ENCODE results near the gene DZANK1.

The DZANK1 gene

DNA sequence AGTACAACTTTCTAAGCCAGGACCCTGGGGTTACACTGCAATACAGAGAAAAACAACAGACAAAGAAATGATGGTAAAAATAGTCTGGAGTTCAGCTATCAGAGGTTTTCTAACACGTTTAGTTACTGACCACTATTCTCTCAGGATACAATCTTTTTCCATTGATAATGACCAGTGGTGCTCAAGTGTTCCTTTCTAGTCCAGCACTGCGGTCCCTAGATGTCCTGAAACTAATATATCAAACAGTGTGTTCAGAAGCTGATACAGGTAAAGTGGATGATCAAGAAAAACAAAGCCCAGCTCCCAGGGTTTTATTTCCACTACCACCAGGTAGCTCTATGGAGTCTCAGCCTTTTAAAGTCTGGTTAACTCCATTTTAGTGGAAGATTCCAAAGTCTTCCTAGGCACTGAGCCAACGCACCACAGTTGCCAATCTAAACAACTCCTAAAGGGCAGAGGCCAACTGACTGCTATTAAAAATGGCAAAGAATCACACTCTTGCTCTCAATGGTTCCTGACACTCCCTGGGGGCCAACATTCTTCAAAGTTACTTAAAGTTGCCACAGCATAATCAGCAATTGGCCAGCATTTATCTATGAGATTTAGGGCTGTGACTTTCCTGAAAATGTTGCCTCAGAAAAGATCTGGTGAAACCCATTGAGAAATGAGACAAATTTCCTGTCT, 38.2 kb downstream of the DZANK1 start:
- Histone ChIP-seq H3K36me3 (ENCODE audit: low read depth) (no peaks in the 10 kb centered on the region), H3K4me3 (ENCODE audit: severe bottlenecking) (no peak overlapping the region), H3K27me3 (ENCODE audit: insufficient read depth, poor library complexity, severe bottlenecking) (no peaks in the 10 kb centered on the region), H3K27ac (ENCODE audit: poor library complexity, severe bottlenecking) (no peak overlapping the region), H3K4me1 (ENCODE audit: insufficient read depth, poor library complexity, severe bottlenecking) (no peaks in the 10 kb centered on the region), H3K9me3 (ENCODE audit: severe bottlenecking) (no peaks in the 10 kb centered on the region)
- TF ChIP-seq, protein P1, sequence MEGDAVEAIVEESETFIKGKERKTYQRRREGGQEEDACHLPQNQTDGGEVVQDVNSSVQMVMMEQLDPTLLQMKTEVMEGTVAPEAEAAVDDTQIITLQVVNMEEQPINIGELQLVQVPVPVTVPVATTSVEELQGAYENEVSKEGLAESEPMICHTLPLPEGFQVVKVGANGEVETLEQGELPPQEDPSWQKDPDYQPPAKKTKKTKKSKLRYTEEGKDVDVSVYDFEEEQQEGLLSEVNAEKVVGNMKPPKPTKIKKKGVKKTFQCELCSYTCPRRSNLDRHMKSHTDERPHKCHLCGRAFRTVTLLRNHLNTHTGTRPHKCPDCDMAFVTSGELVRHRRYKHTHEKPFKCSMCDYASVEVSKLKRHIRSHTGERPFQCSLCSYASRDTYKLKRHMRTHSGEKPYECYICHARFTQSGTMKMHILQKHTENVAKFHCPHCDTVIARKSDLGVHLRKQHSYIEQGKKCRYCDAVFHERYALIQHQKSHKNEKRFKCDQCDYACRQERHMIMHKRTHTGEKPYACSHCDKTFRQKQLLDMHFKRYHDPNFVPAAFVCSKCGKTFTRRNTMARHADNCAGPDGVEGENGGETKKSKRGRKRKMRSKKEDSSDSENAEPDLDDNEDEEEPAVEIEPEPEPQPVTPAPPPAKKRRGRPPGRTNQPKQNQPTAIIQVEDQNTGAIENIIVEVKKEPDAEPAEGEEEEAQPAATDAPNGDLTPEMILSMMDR (IDR thresholded peaks at IDR 0.05; ENCODE audit: poor library complexity, severe bottlenecking), result no peak
- ATAC-seq (ENCODE audit: low read depth), result no peak; the same call in 2 of the 3 replicates
- no peak for DNase-seq (ENCODE audit: low spot score)

DNA sequence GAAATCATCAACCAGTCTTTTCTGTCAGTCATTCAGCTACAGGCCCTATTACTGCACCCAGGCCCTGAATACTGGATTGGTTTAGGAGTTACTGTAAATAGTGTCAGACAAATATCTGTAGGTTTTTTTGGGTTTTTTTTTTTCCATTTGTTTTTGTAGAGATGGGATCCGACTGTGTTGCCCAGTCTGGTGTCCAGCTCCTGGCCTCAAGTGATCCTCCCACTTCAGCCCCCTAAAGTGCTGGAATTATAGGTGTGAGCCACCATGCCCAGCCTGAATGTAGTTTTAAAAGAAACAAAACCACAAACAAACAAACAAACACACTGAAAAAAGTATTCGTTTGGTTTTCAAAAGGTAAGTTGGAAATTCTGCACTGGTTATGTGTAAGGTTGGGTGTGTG, 39.6 kb downstream of the DZANK1 start:
- TF ChIP-seq, protein P1 (IDR thresholded peaks at IDR 0.05; ENCODE audit: poor library complexity, severe bottlenecking), result no peak
- Histone ChIP-seq H3K27me3 (ENCODE audit: insufficient read depth, poor library complexity, severe bottlenecking) (no peaks in the 10 kb centered on the region), H3K9me3 (ENCODE audit: severe bottlenecking) (no peaks in the 10 kb centered on the region), H3K4me3 (ENCODE audit: severe bottlenecking) (no peak overlapping the region), H3K27ac (ENCODE audit: poor library complexity, severe bottlenecking) (no peak overlapping the region), H3K36me3 (ENCODE audit: low read depth) (no peaks in the 10 kb centered on the region), H3K4me1 (ENCODE audit: insufficient read depth, poor library complexity, severe bottlenecking) (no peaks in the 10 kb centered on the region)
- no peak for DNase-seq (ENCODE audit: low spot score)
- ATAC-seq (ENCODE audit: low read depth), result no peak

DNA sequence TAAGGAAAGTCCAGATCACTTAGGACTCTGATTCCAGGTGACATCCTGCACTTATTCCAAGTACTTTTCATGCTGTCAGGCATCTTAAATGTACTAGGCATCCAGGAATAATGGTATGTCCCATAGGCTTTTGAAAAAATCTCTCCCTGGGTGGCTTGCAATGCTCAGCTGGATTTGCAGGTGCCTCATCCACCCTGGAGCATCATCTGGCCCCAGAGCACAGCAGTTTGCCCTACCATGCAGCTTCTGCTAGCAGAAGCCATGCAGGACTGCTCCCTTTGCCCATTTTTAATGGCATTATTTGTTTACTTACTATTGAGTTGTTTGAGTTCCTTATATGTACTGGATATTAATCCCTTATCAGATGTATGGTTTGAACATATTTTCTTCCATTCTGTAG, 45.2 kb downstream of the DZANK1 start:
- Histone ChIP-seq H3K36me3 (ENCODE audit: low read depth) (no peaks in the 10 kb centered on the region), H3K4me1 (ENCODE audit: insufficient read depth, poor library complexity, severe bottlenecking) (no peaks in the 10 kb centered on the region), H3K9me3 (ENCODE audit: severe bottlenecking) (no peaks in the 10 kb centered on the region), H3K4me3 (ENCODE audit: severe bottlenecking) (no peak overlapping the region), H3K27ac (ENCODE audit: poor library complexity, severe bottlenecking) (no peak overlapping the region), H3K27me3 (ENCODE audit: insufficient read depth, poor library complexity, severe bottlenecking) (no peaks in the 10 kb centered on the region)
- DNase-seq (ENCODE audit: low spot score) (no peak), ATAC-seq (ENCODE audit: low read depth) (no peak)
- TF ChIP-seq, protein P1 (IDR thresholded peaks at IDR 0.05; ENCODE audit: poor library complexity, severe bottlenecking), result no peak

DNA sequence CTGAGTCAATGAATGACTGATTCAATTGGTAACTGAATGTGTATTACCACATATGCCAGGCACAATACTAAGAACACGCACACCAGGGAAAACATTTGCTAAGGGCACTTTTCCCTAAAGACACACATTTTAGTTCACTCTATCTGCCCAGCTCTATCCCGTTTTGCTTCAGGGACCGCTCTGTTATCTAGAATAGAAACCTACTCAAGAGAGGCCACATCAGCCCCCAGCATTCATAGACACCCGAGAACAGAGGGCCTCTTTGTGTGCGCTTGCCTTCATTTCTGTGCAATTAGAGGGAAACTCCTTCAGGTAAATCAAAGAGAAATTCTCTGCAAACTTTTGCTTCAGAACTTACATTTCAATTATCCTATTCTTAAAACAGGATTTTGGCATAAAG, 50.3 kb downstream of the DZANK1 start:
- H3K4me1 ChIP-seq (ENCODE audit: insufficient read depth, poor library complexity, severe bottlenecking), result no peaks in the 10 kb centered on the region
- ATAC-seq (ENCODE audit: low read depth) (no peak), DNase-seq (ENCODE audit: low spot score) (no peak)
- no peak overlapping the region for H3K4me3 ChIP-seq (ENCODE audit: severe bottlenecking)
- no peaks in the 10 kb centered on the region for H3K27me3 ChIP-seq (ENCODE audit: insufficient read depth, poor library complexity, severe bottlenecking)
- H3K9me3 ChIP-seq (ENCODE audit: severe bottlenecking), result no peaks in the 10 kb centered on the region
- no peaks in the 10 kb centered on the region for H3K36me3 ChIP-seq (ENCODE audit: low read depth)
- no peak overlapping the region for H3K27ac ChIP-seq (ENCODE audit: poor library complexity, severe bottlenecking)
- TF ChIP-seq, protein P1 (IDR thresholded peaks at IDR 0.05; ENCODE audit: poor library complexity, severe bottlenecking), result no peak

DNA sequence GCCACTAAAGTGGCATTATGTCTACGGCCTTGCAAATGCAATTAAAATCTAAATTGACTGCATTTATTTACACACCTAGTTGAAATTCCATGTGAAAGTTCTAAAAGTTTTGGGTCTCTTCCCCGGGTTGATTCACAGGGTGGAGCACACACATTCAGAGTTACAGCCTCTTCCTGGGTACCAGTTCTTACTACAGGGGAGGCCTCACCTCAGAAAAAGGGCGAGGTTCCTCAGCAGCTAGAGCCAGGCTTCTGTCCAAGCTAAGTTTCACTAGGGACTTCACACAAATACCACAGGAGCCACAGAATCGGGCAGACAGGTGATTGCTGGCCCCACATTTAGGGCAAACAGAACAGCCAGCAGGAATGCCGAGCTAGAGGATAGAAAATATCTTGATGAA, 52.7 kb downstream of the DZANK1 start:
- H3K27ac ChIP-seq (ENCODE audit: poor library complexity, severe bottlenecking), result no peak overlapping the region
- no peaks in the 10 kb centered on the region for H3K9me3 ChIP-seq (ENCODE audit: severe bottlenecking)
- no peak overlapping the region for H3K4me3 ChIP-seq (ENCODE audit: severe bottlenecking)
- TF ChIP-seq, protein P1 (IDR thresholded peaks at IDR 0.05; ENCODE audit: poor library complexity, severe bottlenecking), result no peak
- DNase-seq (ENCODE audit: low spot score) (no peak), ATAC-seq (ENCODE audit: low read depth) (no peak)
- H3K4me1 ChIP-seq (ENCODE audit: insufficient read depth, poor library complexity, severe bottlenecking), result no peaks in the 10 kb centered on the region
- H3K27me3 ChIP-seq (ENCODE audit: insufficient read depth, poor library complexity, severe bottlenecking), result no peaks in the 10 kb centered on the region
- no peaks in the 10 kb centered on the region for H3K36me3 ChIP-seq (ENCODE audit: low read depth)
